Measurements from ENCODE around the gene SPTBN5.
A peak's percentile ranks its signal among the peaks of the same experiment; 100 is the strongest.

Gene SPTBN5

DNA sequence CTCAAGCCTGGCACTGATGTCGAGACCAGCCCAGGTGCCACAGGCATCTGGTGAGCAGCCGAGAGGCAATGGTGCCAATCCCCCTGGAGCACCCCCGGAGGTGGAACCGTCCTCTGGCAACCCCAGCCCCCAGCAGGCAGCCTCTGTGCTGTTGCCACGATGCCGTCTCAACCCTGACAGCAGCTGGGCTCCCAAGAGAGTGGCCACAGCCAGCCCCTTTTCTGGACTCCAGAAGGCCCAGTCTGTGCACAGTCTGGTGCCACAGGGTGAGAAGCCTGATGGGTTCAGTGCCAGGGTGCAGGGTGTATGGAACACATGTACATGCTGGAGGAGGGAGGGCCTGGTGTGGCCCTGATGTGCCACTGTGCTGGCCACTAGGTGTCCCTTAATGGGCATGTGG, 70.9 kb downstream of the SPTBN5 start:
- DNase-seq, result no peak

- no peak for DNase-seq
Measured at GRCh38 chr15:41822471-41822870, 71.4 kb downstream of the SPTBN5 start.

- no peak for DNase-seq
Measured at GRCh38 chr15:41821831-41822230, 72.0 kb downstream of the SPTBN5 start.

- no peak for DNase-seq
Measured at GRCh38 chr15:41820791-41821423, 72.9 kb downstream of the SPTBN5 start.

DNA sequence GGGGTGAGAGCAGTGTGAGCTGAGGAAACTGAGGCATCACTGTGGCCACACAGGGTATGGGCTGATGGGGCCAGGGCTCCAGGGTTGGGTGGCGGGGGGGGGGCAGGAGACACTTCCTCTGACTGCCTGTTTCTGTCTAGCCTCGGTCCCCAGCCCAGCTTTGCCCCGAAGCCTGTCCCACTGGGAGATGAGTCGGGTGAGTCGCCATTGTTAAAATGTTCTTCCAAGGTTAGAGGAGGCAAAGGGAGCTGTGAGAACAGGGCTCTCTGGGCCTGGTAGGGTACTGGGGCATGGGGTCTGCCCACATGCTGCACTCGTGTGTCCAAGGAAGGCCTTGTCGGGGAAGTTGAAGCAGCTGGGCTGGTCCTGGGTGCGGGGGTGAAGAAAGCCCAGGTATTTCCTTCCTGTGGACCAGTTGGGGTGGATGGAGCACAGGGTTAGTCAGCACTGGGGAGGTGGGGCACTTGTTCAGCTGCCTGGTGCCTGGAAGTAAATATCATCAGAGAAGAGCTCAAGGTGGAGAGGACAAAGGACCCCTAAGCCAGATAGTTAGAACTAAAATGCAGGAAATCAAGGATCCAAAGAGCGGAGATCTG, 74.3 kb downstream of the SPTBN5 start:
- no peak for DNase-seq

DNA sequence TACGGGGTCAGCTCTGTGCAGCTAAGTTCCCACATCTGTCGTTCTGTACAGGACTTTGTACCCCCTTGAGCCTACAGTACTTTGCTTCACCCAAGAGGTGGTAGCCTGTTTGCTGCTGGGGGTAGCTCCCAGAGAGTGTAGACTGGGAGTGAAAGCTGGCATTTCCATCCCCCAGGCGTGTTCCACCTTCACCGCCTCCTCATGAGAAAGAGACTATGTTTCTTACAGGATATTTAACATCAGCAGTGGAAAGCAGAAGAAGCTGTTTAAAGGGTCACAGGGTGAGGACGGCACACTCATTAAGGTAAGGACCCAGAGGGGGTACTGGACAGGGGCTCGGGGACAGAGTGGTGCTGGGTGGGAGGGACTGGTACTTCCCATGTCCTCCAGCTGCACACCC, 76.1 kb downstream of the SPTBN5 start:
- no peak for DNase-seq

GRCh38 chr15:41817327-41817726, 76.5 kb downstream of the SPTBN5 start:
- DNase-seq, result no peak

GRCh38 chr15:41816788-41817187, 77.1 kb downstream of the SPTBN5 start:
- DNase-seq, result no peak

- no peak for DNase-seq
Measured at GRCh38 chr15:41814534-41814933, 79.3 kb downstream of the SPTBN5 start.

GRCh38 chr15:41813426-41813825, 80.4 kb downstream of the SPTBN5 start:
- DNase-seq, result no peak

DNA sequence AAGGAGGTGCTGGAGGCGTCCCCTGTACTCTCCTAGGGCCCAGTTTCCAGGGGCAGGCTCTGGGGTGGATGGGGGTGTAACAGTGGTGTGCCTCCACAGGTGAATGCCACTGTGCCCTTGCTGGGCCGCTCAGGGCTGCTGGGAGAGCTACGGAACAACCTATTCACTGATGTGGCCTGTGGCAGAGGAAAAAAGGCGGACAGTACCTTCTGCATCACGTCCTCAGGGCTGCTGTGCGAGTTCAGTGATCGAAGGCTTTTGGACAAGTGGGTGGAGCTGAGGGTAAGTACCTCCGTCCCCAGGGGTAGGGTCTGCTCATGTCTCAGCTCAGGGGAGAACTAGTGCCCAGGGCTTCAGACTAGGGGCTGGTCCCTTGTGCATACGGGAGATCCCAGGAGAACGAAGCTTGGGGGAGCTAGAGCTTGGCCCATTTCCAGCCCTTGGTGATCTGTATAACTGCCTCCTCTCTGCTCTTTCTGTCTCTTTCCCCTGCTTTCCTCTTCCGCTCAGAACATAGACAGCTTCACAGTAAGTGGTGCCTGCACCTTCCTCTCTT, 81.0 kb downstream of the SPTBN5 start:
- no peak for DNase-seq

- DNase-seq, result peak; percentile 81
Measured at GRCh38 chr15:41811432-41812195, 82.2 kb downstream of the SPTBN5 start.

DNA sequence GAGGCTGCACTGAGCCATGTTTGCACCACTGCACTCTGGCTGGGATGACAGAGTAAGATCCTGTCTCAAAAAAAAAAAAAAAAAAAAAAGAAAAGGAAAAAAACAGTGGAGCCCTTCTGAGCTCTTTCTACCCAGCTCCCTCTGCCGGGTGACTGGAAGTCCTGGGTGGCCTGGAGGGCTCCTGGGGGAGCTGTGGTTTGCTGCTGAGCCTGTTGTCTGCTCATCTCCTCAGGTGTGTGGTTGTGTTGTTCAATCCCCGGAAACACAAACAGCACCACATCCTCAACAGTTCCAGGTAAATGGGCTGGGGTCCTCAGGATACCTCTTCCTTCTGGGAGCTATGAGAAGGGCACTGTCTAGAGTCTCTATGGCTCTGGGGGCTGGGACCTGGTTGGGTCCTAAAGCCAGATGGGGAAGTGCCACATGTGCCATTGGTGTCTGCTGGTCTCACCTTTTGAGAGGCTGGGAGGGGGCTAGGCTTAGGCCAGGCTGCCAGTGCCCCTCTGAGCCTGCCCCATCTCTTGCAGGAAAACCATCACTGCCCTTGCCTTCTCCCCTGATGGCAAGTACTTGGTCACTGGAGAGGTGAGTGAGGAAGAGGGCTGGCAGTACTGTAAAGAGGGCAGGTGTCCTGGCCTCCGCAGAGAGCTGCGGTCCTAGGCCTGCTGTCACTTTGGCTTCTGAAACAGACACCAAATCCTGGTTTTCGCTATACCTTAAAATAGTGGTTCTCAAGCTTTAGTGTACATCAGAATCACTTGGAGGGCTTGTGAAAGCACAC, 83.0 kb downstream of the SPTBN5 start:
- no peak for DNase-seq

GRCh38 chr15:41809526-41810220, 84.2 kb downstream of the SPTBN5 start:
- DNase-seq, result no peak

GRCh38 chr15:41809121-41809520, 84.7 kb downstream of the SPTBN5 start:
- no peak for DNase-seq

GRCh38 chr15:41806291-41807181, 87.3 kb downstream of the SPTBN5 start:
- DNase-seq, result no peak

DNA sequence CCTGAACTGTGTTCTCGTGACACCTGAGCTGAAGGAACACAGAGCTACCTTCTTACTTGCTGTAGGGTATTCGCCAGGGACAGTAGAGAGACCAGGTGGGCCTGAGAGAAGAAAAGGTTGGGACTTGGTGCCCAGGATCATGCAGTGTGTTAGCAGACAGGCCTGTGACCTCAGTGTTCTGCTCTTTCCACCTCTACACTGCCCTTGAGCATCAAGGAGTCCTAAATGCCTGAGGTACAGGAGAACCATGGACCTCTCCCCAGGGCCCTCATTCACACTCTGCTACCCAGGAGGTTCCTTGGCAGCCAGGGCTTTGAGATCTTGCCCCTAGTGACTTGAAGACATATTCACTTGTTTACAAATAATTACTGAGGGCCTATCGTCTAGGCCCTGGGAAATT, 88.1 kb downstream of the SPTBN5 start:
- no peak for DNase-seq

GRCh38 chr15:41804916-41805666, 88.8 kb downstream of the SPTBN5 start:
- DNase-seq, result no peak

DNA sequence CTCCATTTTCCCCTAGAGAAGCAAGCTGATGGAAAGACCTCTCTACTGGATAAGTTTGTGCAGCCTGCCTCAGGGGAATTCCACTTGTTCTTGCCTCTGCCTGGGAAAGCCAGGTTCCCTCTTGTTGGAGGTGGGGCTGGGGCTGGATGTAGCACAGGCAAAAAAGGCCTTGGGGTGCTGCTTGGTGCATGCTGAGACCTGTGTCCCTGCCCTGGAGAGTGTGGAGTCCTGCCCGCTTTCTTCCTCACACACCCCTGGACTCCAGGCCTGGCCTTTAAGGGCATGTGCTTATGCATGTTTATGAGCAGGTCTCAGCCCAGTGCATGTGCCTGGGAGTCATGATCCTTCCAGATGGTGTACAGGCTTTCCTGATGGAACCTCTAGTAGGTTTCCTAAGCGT, 89.5 kb downstream of the SPTBN5 start:
- no peak for DNase-seq

- no peak for DNase-seq
Measured at GRCh38 chr15:41801850-41802455, 91.9 kb downstream of the SPTBN5 start.
